Measurements from ENCODE around the gene CDH12. TPM values are rescaled to one million over a fixed set of nuclear protein-coding genes. Genes with fewer than 3 reads are reported as not detected.

CDH12 gene
- total RNA-seq, 4 donors from 2014 or later = not detected

DNA sequence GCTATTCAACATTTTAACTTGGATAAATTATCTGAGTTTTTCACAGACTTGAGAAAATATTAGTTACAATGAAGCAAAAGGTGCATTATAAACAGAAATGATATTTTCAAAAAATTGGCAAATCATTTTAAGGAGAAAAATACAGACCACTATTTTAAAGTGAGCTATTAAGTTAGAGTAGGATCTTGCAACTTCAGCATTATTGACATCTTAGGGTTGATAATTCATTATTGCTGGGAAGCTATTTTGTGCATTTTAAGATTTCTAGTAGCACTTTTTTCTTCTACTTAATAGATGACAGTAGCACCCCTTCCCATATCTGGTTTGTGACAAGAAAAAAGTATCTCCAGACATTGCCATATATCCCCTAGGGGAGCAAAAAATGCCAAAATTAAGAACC is 774.1 kb downstream of the CDH12 start:
- Histone ChIP-seq H3K36me3 (no peaks in the 10 kb centered on the region), H3K9me3 (no peaks in the 10 kb centered on the region), H3K4me3 (replicated peaks in 1 of 3) (no peak overlapping the region), H3K4me1 (no peaks in the 10 kb centered on the region), H3K27ac (no peak overlapping the region), H3K27me3 (no peaks in the 10 kb centered on the region)
- no peak for TF ChIP-seq POLR2A (IDR thresholded peaks at IDR 0.05)
- TF ChIP-seq, protein P1, sequence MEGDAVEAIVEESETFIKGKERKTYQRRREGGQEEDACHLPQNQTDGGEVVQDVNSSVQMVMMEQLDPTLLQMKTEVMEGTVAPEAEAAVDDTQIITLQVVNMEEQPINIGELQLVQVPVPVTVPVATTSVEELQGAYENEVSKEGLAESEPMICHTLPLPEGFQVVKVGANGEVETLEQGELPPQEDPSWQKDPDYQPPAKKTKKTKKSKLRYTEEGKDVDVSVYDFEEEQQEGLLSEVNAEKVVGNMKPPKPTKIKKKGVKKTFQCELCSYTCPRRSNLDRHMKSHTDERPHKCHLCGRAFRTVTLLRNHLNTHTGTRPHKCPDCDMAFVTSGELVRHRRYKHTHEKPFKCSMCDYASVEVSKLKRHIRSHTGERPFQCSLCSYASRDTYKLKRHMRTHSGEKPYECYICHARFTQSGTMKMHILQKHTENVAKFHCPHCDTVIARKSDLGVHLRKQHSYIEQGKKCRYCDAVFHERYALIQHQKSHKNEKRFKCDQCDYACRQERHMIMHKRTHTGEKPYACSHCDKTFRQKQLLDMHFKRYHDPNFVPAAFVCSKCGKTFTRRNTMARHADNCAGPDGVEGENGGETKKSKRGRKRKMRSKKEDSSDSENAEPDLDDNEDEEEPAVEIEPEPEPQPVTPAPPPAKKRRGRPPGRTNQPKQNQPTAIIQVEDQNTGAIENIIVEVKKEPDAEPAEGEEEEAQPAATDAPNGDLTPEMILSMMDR (IDR thresholded peaks at IDR 0.05) = no peak
- intact Hi-C loops (cut with DNase I) = no loop called here
- DNase-seq = no peak

DNA sequence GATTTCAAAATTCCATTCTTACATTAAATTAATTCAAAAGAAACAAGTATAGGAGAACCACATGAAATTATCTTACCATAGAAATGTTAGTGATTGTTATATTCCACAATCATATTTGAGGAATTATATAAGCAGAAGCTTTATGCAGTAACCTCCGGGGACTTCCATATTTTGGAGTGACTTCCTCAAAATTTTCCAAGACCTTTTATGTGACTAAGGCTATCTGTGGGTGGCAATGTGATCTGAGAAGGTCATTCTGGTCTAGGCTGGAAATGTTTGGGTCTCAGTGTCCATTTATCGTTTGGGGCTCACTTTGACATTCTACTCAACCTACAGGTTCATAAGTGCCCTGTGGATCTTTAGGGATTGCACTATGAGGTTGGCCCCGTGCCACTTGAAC is 776.6 kb downstream of the CDH12 start:
- H3K27me3 ChIP-seq = no peaks in the 10 kb centered on the region
- H3K36me3 ChIP-seq = no peaks in the 10 kb centered on the region
- TF ChIP-seq, protein P1 (IDR thresholded peaks at IDR 0.05) = no peak
- no peak for TF ChIP-seq POLR2A (IDR thresholded peaks at IDR 0.05)
- no peaks in the 10 kb centered on the region for H3K4me1 ChIP-seq
- H3K4me3 ChIP-seq (replicated peaks in 1 of 3) = no peak overlapping the region
- H3K27ac ChIP-seq = no peak overlapping the region
- intact Hi-C loops (cut with DNase I) = no loop called here
- WGBS, 2 donors = 82 to 85% methylated on average over 3 of the region's 3 CpGs
- no peak for DNase-seq
- H3K9me3 ChIP-seq = no peaks in the 10 kb centered on the region

DNA sequence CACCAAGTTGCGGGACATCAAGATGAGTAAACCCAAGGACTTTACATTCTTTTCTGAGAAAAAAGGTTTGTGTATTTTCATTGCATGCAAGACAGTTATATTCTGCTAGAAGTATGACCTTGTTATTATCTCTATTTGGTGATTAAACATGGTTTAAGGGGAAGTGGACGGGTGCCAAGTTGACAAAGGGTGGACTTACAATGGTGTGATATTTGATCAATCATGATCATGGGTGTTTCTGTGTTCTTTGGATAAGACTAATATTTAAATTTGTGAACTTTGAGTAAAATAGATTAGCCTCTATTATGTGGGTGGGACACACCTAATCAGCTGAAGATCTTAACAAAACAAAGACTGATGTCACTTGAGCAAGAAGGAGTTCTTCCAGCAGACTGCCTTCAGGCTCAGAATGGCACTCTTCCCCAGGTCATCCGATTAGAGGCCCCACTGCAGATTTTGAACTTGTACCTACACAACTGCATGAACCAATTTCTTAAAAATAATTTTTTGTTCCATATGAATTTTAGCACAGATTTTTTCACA is 782.9 kb downstream of the CDH12 start:
- intact Hi-C loops (cut with DNase I) = no loop called here
- Histone ChIP-seq H3K4me1 (no peaks in the 10 kb centered on the region), H3K9me3 (no peaks in the 10 kb centered on the region), H3K36me3 (no peaks in the 10 kb centered on the region), H3K27me3 (no peaks in the 10 kb centered on the region), H3K4me3 (replicated peaks in 1 of 3) (no peak overlapping the region), H3K27ac (no peak overlapping the region)
- DNase-seq = no peak
- 74 to 75% methylated on average over 3 of the region's 3 CpGs for WGBS, 2 donors
- no peak for TF ChIP-seq POLR2A (IDR thresholded peaks at IDR 0.05)
- TF ChIP-seq, protein P1 (IDR thresholded peaks at IDR 0.05) = no peak

- Histone ChIP-seq H3K36me3 (no peaks in the 10 kb centered on the region), H3K27me3 (no peaks in the 10 kb centered on the region), H3K4me1 (no peaks in the 10 kb centered on the region), H3K9me3 (no peaks in the 10 kb centered on the region), H3K4me3 (replicated peaks in 1 of 3) (no peak overlapping the region), H3K27ac (no peak overlapping the region)
- 89 to 93% methylated on average over 4 of the region's 4 CpGs for WGBS, 2 donors
- intact Hi-C loops (cut with DNase I) = no loop called here
- TF ChIP-seq, protein P1 (IDR thresholded peaks at IDR 0.05) = no peak
- no peak for TF ChIP-seq POLR2A (IDR thresholded peaks at IDR 0.05)
- DNase-seq = no peak
These were observed 789.4 kb downstream of the CDH12 start for GRCh38 chr5:22063717-22064116.

DNA sequence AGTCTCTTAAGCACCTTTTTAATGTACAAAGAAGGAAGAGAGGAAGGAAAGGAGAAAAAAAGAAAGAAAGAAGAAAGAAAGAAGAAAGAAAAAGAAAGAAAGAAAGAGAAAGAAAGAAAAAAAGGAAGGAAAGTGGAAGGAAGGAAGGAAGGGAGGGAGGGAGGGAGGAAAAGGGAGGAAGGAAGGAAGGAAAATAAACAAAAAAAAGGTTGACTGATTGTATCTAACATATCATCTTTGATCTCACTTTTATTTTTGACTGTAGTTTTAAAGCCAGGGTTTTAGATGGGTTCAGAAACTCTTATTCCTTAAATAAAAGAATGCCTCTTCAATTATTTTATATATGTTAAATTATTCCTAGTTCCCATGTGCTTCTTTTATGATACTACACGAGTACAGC is 794.5 kb downstream of the CDH12 start:
- Histone ChIP-seq H3K4me1 (no peaks in the 10 kb centered on the region), H3K27ac (no peak overlapping the region), H3K36me3 (no peaks in the 10 kb centered on the region), H3K4me3 (replicated peaks in 1 of 3) (no peak overlapping the region), H3K9me3 (no peaks in the 10 kb centered on the region), H3K27me3 (no peaks in the 10 kb centered on the region)
- no peak for DNase-seq
- WGBS, 2 donors = 35 to 47% methylated on average over 1 of the region's 1 CpG
- intact Hi-C loops (cut with DNase I) = no loop called here
- no peak for TF ChIP-seq POLR2A (IDR thresholded peaks at IDR 0.05)
- TF ChIP-seq, protein P1 (IDR thresholded peaks at IDR 0.05) = no peak

All from thyroid gland (tissue), 4 donors.